ENCODE results near the gene OLFM1. TPM values are rescaled to one million over a fixed set of nuclear protein-coding genes. Genes with fewer than 3 reads are reported as not detected.
A peak's percentile ranks its signal among the peaks of the same experiment; 100 is the strongest.

The OLFM1 gene
- total and polyA plus RNA-seq, 4 donors = 7.6 to 24.8 (median 15.8) TPM

DNA sequence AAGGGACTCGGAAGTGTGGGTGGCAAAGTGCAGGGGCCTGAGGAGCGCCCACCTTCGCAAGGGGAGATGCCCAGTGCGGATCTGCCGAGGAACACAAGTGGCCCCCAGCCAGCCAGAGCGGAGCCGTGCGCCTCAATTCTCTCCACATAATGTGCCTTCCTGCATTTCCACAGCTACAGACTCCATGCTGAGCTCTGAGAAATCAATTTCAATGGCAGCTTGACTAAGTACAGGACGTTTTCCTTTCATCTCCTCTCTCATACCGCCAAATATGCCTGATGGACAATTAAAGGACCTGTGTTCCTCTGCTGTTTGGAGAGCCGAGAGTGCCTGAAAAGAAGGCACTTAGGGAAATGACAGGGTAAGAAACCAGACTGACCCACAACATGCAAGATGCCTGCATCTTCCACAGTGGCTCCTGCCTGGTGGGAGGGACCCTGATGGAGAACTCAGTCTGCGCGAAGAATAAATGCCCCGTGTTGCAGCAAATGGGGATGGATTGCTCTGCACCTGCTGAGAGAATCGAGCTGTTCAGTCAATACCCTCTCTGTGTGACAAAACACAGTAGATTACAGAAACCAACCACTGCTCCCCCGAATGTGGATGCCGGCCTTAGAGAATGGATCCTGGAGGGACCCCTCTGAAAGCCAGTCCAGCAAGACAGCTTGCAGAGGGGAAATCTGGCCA, 38.6 kb upstream of the OLFM1 start:
- no peak overlapping the region for H3K4me3 ChIP-seq
- TF ChIP-seq, protein P1, sequence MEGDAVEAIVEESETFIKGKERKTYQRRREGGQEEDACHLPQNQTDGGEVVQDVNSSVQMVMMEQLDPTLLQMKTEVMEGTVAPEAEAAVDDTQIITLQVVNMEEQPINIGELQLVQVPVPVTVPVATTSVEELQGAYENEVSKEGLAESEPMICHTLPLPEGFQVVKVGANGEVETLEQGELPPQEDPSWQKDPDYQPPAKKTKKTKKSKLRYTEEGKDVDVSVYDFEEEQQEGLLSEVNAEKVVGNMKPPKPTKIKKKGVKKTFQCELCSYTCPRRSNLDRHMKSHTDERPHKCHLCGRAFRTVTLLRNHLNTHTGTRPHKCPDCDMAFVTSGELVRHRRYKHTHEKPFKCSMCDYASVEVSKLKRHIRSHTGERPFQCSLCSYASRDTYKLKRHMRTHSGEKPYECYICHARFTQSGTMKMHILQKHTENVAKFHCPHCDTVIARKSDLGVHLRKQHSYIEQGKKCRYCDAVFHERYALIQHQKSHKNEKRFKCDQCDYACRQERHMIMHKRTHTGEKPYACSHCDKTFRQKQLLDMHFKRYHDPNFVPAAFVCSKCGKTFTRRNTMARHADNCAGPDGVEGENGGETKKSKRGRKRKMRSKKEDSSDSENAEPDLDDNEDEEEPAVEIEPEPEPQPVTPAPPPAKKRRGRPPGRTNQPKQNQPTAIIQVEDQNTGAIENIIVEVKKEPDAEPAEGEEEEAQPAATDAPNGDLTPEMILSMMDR (IDR thresholded peaks at IDR 0.05; ENCODE audit: control extremely low read depth, extremely low read depth) = no peak
- H3K27ac ChIP-seq (ENCODE audit: low read depth in 1 of 2, low read length in 1 of 2) = no peak overlapping the region
- H3K36me3 ChIP-seq (ENCODE audit: control insufficient read depth in 4 of 4, insufficient read depth in 4 of 4, low read length in 4 of 4) = no peaks in the 10 kb centered on the region
- peaks cover 0 to 7% (median 0%) of the 10 kb centered on the region in 3 donors for H3K27me3 ChIP-seq (ENCODE audit: control insufficient read depth in 3 of 3, insufficient read depth in 3 of 3, low read length in 2 of 3)
- no peak overlapping the region for H3K9ac ChIP-seq (ENCODE audit: insufficient read depth in 1 of 2, low read length in 2 of 2)
- no peak for DNase-seq
- ATAC-seq (ENCODE audit: insufficient read depth, low FRiP score) = no peak
- peaks cover 0 to 15% (median 0%) of the 10 kb centered on the region in 4 donors for H3K9me3 ChIP-seq (ENCODE audit: control insufficient read depth in 4 of 4, insufficient read depth in 3 of 4, low read length in 3 of 4)
- WGBS, 2 donors = 74 to 90% methylated on average over 17 of the region's 17 CpGs
- H3K4me1 ChIP-seq (ENCODE audit: control insufficient read depth in 5 of 5, insufficient read depth in 5 of 5, low read length in 5 of 5) = peaks cover 0 to 2% (median 0%) of the 10 kb centered on the region in 5 donors

DNA sequence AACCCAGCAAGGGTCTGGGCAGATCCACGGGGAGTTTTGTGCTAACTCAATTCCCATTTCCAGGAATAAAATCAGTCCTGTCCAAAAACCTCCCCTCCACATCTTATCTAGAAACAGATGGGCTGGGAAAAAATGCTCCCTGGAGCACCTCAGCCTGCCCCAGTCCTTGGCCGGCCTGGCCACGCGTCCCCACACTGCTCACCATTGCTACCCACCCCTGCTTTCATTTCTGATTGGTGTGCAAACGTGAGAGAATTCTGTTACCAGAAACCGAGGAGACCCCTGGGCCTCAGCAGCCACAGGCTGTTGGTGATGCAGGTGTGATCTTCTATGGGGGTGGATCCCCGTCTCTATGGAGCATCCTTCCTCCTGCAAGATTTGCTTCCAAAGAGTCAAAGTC, 38.0 kb upstream of the OLFM1 start:
- TF ChIP-seq, protein P1 (IDR thresholded peaks at IDR 0.05; ENCODE audit: control extremely low read depth, extremely low read depth) = no peak
- DNase-seq (no peak), ATAC-seq (ENCODE audit: insufficient read depth, low FRiP score) (no peak)
- no peak overlapping the region for H3K9ac ChIP-seq (ENCODE audit: insufficient read depth in 1 of 2, low read length in 2 of 2)
- peaks cover 0 to 15% (median 0%) of the 10 kb centered on the region in 4 donors for H3K9me3 ChIP-seq (ENCODE audit: control insufficient read depth in 4 of 4, insufficient read depth in 3 of 4, low read length in 3 of 4)
- H3K36me3 ChIP-seq (ENCODE audit: control insufficient read depth in 4 of 4, insufficient read depth in 4 of 4, low read length in 4 of 4) = no peaks in the 10 kb centered on the region
- 77 to 84% methylated on average over 7 of the region's 7 CpGs for WGBS, 2 donors
- H3K27ac ChIP-seq (ENCODE audit: low read depth in 1 of 2, low read length in 1 of 2) = no peak overlapping the region
- H3K27me3 ChIP-seq (ENCODE audit: control insufficient read depth in 3 of 3, insufficient read depth in 3 of 3, low read length in 2 of 3) = peaks cover 0 to 7% (median 1%) of the 10 kb centered on the region in 3 donors
- H3K4me3 ChIP-seq = no peak overlapping the region
- peaks cover 0 to 2% (median 0%) of the 10 kb centered on the region in 5 donors for H3K4me1 ChIP-seq (ENCODE audit: control insufficient read depth in 5 of 5, insufficient read depth in 5 of 5, low read length in 5 of 5)

DNA sequence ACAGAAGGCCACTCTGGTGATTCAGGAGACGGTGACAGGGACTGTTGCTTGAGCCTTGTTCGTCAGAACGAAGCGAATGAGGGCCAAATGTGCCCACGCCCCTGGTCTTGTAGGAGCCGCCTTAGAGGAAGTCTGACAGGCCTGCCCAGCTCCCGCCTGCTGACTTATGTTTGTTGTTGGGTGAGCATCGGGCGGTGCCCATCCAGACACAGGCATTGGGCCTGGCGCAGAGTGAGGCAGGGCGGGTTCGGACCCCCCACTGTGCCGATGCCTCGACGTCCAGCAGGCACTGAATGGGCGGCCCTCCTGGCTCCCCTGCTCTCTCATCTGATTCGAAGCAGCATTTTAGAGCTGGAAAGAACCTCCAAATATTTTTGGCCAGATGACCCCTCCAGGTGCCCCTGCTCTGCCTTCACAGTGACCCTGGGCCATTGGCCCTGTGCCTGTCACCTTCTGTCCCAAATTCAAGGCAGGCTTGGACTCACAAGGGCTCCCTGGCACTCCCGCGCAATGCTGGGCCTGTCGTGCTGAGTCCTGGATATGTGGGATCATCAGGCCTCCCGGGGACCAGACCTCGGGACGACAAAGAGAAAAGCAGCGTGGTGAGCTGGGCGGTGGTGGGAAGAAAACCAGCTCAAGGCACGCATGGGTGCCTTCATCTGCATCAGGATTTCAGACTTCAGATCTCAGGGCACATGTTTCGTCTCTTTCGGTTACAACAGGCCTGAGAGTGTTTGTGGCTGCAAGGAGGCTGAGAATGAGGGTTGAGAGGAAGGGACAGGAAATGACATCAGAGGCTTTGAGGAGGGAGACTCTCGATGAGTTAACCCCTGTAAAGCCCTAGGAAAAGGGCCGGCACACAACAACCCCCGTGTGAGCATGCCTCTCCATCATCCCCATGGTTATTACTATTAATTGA, 37.1 kb upstream of the OLFM1 start:
- no peak overlapping the region for H3K4me3 ChIP-seq
- no peak overlapping the region for H3K9ac ChIP-seq (ENCODE audit: insufficient read depth in 1 of 2, low read length in 2 of 2)
- DNase-seq = peak in 1 of 3 donors; percentile 6
- H3K9me3 ChIP-seq (ENCODE audit: control insufficient read depth in 4 of 4, insufficient read depth in 3 of 4, low read length in 3 of 4) = peaks cover 0 to 15% (median 0%) of the 10 kb centered on the region in 4 donors
- WGBS, 2 donors = 83 to 91% methylated on average over 31 of the region's 31 CpGs
- H3K36me3 ChIP-seq (ENCODE audit: control insufficient read depth in 4 of 4, insufficient read depth in 4 of 4, low read length in 4 of 4) = no peaks in the 10 kb centered on the region
- peaks cover 0 to 7% (median 3%) of the 10 kb centered on the region in 3 donors for H3K27me3 ChIP-seq (ENCODE audit: control insufficient read depth in 3 of 3, insufficient read depth in 3 of 3, low read length in 2 of 3)
- TF ChIP-seq, protein P1 (IDR thresholded peaks at IDR 0.05; ENCODE audit: control extremely low read depth, extremely low read depth) = no peak
- no peak for ATAC-seq (ENCODE audit: insufficient read depth, low FRiP score)
- no peak overlapping the region for H3K27ac ChIP-seq (ENCODE audit: low read depth in 1 of 2, low read length in 1 of 2)
- peaks cover 0 to 2% (median 0%) of the 10 kb centered on the region in 5 donors for H3K4me1 ChIP-seq (ENCODE audit: control insufficient read depth in 5 of 5, insufficient read depth in 5 of 5, low read length in 5 of 5)
